ENCODE data around the gene CD300LF.

- TF ChIP-seq CTCF (IDR thresholded peaks at IDR 0.05) (no peak), POLR2A (IDR thresholded peaks at IDR 0.05) (no peak)
Measured at GRCh38 chr17:74755533-74755932, 42.8 kb upstream of the CD300LF start.
